Endothelial cell of umbilical vein (primary cell): Measurements from ENCODE around the gene PITPNM3.

Experiments used
- CTCF ChIP-seq, 2 donors: IDR thresholded peaks; 1 replicate in 1 of 2; 2 replicates in 1 of 2; pipeline ENCODE4 v1.5.1; 2011; ENCODE audit warnings: low read length in 2 of 2, mild to moderate bottlenecking in 2 of 2, moderate library complexity in 2 of 2, control low read depth in 1 of 2, inconsistent platforms in 1 of 2, low read depth in 1 of 2; ENCODE audit not compliant: insufficient read depth in 1 of 2; ENCODE audit errors: extremely low read depth in 1 of 2
- EZH2 ChIP-seq: IDR thresholded peaks from 2 replicates; pipeline ENCODE4 v1.6.1; 2012; ENCODE audit warnings: borderline replicate concordance, low read depth, mild to moderate bottlenecking, moderate library complexity, low read length, inconsistent platforms; ENCODE audit not compliant: severe bottlenecking
- FOS ChIP-seq: IDR thresholded peaks from 2 replicates; pipeline ENCODE4 v1.6.1; 2011; ENCODE audit warnings: mild to moderate bottlenecking, low read length, moderate library complexity, borderline replicate concordance; ENCODE audit not compliant: insufficient read depth
- JUN ChIP-seq: IDR thresholded peaks from 2 replicates; pipeline ENCODE4 v1.6.1; 2011; ENCODE audit warnings: borderline replicate concordance, low read depth; ENCODE audit not compliant: insufficient read length, insufficient read depth
- MAX ChIP-seq: IDR thresholded peaks from 2 replicates; pipeline ENCODE4 v1.6.1; 2011; ENCODE audit not compliant: insufficient read depth, insufficient read length
- MYC ChIP-seq: IDR thresholded peaks from one replicate; pipeline ENCODE4 v1.6.1; 2011; ENCODE audit warnings: mild to moderate bottlenecking, low read depth, low read length
- POLR2A ChIP-seq: IDR thresholded peaks from 2 replicates; pipeline ENCODE4 v1.6.1; 2012; ENCODE audit warnings: low read depth, mild to moderate bottlenecking, control low read depth, low read length
- POLR2AphosphoS5 ChIP-seq: IDR thresholded peaks from 2 replicates; pipeline ENCODE4 v1.6.1; 2012; ENCODE audit warnings: low read depth, mild to moderate bottlenecking, control low read depth, low read length, moderate library complexity; ENCODE audit not compliant: insufficient read depth

- TF ChIP-seq CTCF (IDR thresholded peaks at IDR 0.05; ENCODE audit: extremely low read depth in 1 of 2, insufficient read depth in 1 of 2, low read depth in 1 of 2, low read length in 2 of 2) (no peak), EZH2 (no peak), FOS (no peak), POLR2AphosphoS5 (no peak), MYC (no peak), POLR2A (no peak), MAX (no peak), JUN (no peak)
These were observed 17.8 kb upstream of the PITPNM3 start for GRCh38 chr17:6573982-6574686.
